Heart left ventricle (tissue), 16 donors: ENCODE data around the gene PPM1A. TPM values are rescaled to one million over a fixed set of nuclear protein-coding genes. Genes with fewer than 3 reads are reported as not detected.

Source experiments
- ATAC-seq, 4 donors: fragments of 200-7000 bp; cut with Tn5 transposase; one replicate each; pipeline ENCODE4 v1.9.1; 2020 to 2022; ENCODE audit warnings: moderate library complexity in 4 of 4, mild to moderate bottlenecking in 3 of 4, moderate number of reproducible peaks in 1 of 4
- DNase-seq, 5 donors: peaks; one replicate each; pipeline ENCODE4 v3.0.0-alpha.2; 2020
- H3K27ac ChIP-seq, 12 donors: fragments of 200-600 bp; sonication (generic) in 4 of 12; one replicate each; pipeline versions ENCODE4 v1.5.0 to v1.8.0; 2016 to 2022; ENCODE audit warnings: mild to moderate bottlenecking in 2 of 12
- H3K27me3 ChIP-seq, 9 donors: fragments of 200-600 bp; sonication (generic) in 2 of 9; one replicate each; pipeline versions ENCODE4 v1.5.1 to v1.8.0; 2016 to 2022; ENCODE audit warnings: mild to moderate bottlenecking in 3 of 9
- H3K36me3 ChIP-seq, 9 donors: fragments of 200-600 bp; sonication (generic) in 2 of 9; one replicate each; pipeline versions ENCODE4 v1.5.0 to v1.8.0; 2018 to 2022; ENCODE audit warnings: mild to moderate bottlenecking in 2 of 9
- H3K4me1 ChIP-seq, 12 donors: fragments of 200-600 bp; sonication (generic) in 4 of 12; one replicate each; pipeline versions ENCODE4 v1.5.0 to v1.8.0; 2016 to 2022; ENCODE audit warnings: mild to moderate bottlenecking in 3 of 12
- H3K4me3 ChIP-seq, 12 donors: fragments of 200-600 bp; sonication (generic) in 4 of 12; one replicate each; pipeline versions ENCODE4 v1.5.0 to v1.8.0; 2017 to 2022; ENCODE audit warnings: mild to moderate bottlenecking in 9 of 12, moderate library complexity in 4 of 12
- H3K9me3 ChIP-seq, 12 donors: fragments of 200-600 bp; sonication (generic) in 4 of 12; one replicate each; pipeline versions ENCODE4 v1.5.0 to v1.8.0; 2016 to 2022; ENCODE audit warnings: mild to moderate bottlenecking in 1 of 12
- POLR2A ChIP-seq, 2 donors: fragments of 450-650 bp; IDR thresholded peaks; one replicate each; pipeline ENCODE4 v1.6.1; 2017; ENCODE audit warnings: antibody characterized with exemption in 2 of 2, mild to moderate bottlenecking in 2 of 2, moderate library complexity in 2 of 2
- WGBS, 4 donors: extraction: QIAGEN DNeasy Blood & Tissue Kit in 2 of 4; methylation state at CpG; one replicate each; pipeline versions ENCODE4 v1.1.5 to v1.1.7; 2013 to 2018; 5-methylcytosine and 5-hydroxymethylcytosine counted together
- intact Hi-C, 10 donors: fragments of 100-400 bp; cut with DNase I; formaldehyde crosslinking; loops; one replicate each; pipeline versions ENCODE4 v1.11.1 to v1.14.2; 2022
- polyA plus RNA-seq, 2 donors: library from polyadenylated mRNA; stranded (reverse); fragments of 200-250 nt; gene quantifications; one replicate each; pipeline ENCODE4 v1.2.3, GENCODE V29; 2013
- total RNA-seq, 9 donors: library from RNA; depleted of rRNA in 2 of 9; stranded (reverse); fragments of >200 nt in 2 of 9; fragmentation: NEBNext Ultra II Directional in 3 of 9; extraction: Animal tissue kit (Norgen Biotek cat#: 25700) in 3 of 9; gene quantifications; one replicate each; pipeline versions ENCODE4 v1.1.0 to v1.2.4, GENCODE V29; 2016 to 2023
- TF ChIP-seq, protein P1 (sequence below), 12 donors: fragments of 200-600 bp; sonication (generic) in 4 of 12; IDR thresholded peaks; one replicate each; pipeline versions ENCODE4 v1.5.0 to v1.8.0; 2018 to 2022; ENCODE audit warnings: antibody characterized with exemption in 12 of 12, mild to moderate bottlenecking in 5 of 12
- donor health status: ischemic (EF 13 %, LVEDD 7.1; RV severe dilation, severe dysfunction).
- donor health status: healthy with polysubstance abuse.
- donor health status: DM: no; HTN: yes; CAD: no.
- donor health status: DM: no; HTN: no; CAD: no.
- donor health status: ischemic (EF 25% LVEDD 6.9; RV normal size, moderate dysfunction).
- donor health status: ischemic (EF 25% LVEDD 5.7; RV mildly dilated, moderate dysfunction).
- donor health status: healthy.
- donor health status: DM: yes; HTN: yes; CAD: no.
- donor health status: ischemic (EF 35%, LVEDD 5.7; RV mildly dilated, moderate dysfunction).
- donor health status: nonischemic (EF 11% LVEDD 7.7; RV severe dilation, severe dysfunction).
- donor health status: DM: yes; HTN: yes; CAD: no.
- donor health status: PGD.
- donor health status: ischemic (EF 29% LVEDD 5.4; RV normal size, mild dysfunction).
- donor health status: nonischemic (EF 23%, LVEDD 6.1; RV moderate dilation, normal function).

Gene PPM1A
- total and polyA plus RNA-seq, 11 donors = 27.7 to 126 (median 91.6) TPM

DNA sequence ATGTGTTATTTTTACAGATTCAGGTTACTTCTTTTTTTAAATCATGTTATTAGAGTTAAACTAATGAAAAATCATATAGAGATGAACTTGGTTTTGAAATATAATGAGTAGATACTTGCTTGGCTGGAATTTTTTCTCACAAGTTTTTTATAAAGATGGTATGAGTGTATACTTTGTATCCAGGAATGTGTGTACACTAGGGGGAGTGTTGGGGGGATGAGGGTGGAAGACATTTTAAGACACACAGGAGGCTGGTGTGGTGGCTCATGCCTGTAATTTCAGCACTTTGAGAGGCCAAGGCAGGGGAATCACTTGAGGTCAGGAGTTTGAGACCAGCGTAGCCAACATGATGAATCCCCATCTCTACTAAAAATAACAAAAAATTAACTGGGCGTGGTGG lies 23.2 kb downstream of the PPM1A start:
- 94 to 98% (median 96%) methylated on average over 2 of the region's 2 CpGs for WGBS, 4 donors
- Histone ChIP-seq H3K4me1 (peaks cover 0 to 68% (median 43%) of the 10 kb centered on the region in 12 donors), H3K27me3 (no peaks in the 10 kb centered on the region), H3K36me3 (no peaks in the 10 kb centered on the region), H3K27ac (no peak overlapping the region), H3K4me3 (no peak overlapping the region), H3K9me3 (peaks cover 0 to 14% (median 0%) of the 10 kb centered on the region in 12 donors)
- DNase-seq = no peak
- intact Hi-C loops = no loop called here
- no peak for ATAC-seq
- TF ChIP-seq, protein P1, sequence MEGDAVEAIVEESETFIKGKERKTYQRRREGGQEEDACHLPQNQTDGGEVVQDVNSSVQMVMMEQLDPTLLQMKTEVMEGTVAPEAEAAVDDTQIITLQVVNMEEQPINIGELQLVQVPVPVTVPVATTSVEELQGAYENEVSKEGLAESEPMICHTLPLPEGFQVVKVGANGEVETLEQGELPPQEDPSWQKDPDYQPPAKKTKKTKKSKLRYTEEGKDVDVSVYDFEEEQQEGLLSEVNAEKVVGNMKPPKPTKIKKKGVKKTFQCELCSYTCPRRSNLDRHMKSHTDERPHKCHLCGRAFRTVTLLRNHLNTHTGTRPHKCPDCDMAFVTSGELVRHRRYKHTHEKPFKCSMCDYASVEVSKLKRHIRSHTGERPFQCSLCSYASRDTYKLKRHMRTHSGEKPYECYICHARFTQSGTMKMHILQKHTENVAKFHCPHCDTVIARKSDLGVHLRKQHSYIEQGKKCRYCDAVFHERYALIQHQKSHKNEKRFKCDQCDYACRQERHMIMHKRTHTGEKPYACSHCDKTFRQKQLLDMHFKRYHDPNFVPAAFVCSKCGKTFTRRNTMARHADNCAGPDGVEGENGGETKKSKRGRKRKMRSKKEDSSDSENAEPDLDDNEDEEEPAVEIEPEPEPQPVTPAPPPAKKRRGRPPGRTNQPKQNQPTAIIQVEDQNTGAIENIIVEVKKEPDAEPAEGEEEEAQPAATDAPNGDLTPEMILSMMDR (IDR thresholded peaks at IDR 0.05) = no peak
- no peak for TF ChIP-seq POLR2A (IDR thresholded peaks at IDR 0.05)

DNA sequence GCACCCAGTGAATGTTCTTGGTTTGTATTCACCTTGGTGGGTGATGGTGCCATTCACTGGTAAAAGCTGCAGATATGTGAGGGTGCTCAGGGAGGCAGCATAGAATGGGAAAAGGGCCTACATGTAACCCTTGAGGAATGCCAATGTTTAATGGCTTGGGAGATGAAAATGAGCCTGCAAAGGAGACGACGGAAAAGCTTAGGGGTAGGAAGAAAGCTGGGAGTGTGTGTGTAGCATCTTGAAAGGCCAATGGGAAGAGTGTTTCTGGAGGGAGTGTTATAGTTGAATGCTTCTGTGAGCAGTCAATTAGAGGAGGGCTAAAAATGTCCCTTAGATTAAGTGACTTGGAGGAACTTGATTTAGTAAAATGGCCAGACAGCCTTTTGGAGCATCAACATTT lies 24.9 kb downstream of the PPM1A start:
- H3K27ac ChIP-seq = no peak overlapping the region
- intact Hi-C loops = no loop called here
- 63 to 81% (median 72%) methylated on average over 2 of the region's 2 CpGs for WGBS, 4 donors
- H3K27me3 ChIP-seq = no peaks in the 10 kb centered on the region
- TF ChIP-seq POLR2A (IDR thresholded peaks at IDR 0.05) = no peak
- TF ChIP-seq, protein P1 (IDR thresholded peaks at IDR 0.05) = no peak
- peaks cover 0 to 10% (median 0%) of the 10 kb centered on the region in 12 donors for H3K9me3 ChIP-seq
- H3K36me3 ChIP-seq = no peaks in the 10 kb centered on the region
- ATAC-seq = no peak
- H3K4me3 ChIP-seq = no peak overlapping the region
- DNase-seq = no peak
- peaks cover 0 to 79% (median 47%) of the 10 kb centered on the region in 12 donors for H3K4me1 ChIP-seq

DNA sequence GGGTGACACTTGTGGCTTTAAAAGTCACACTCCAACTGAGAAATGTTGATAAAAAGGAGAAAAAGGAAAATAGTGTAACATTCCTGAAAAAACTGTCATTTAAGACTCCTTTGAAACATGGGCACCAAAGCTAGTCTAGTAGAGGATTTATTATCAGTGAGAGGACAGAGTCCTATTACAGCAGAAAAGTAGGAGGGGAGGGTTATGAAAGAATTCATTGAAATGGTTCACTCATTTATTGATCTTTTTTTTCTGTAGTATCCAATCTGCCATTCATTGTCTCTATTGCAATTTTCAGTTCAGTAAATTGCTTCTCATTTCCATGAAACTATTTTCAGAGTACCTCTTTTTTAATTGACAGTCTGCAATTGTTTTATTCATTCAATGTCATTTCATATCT lies 25.4 kb downstream of the PPM1A start:
- TF ChIP-seq, protein P1 (IDR thresholded peaks at IDR 0.05) = no peak
- no peak for TF ChIP-seq POLR2A (IDR thresholded peaks at IDR 0.05)

DNA sequence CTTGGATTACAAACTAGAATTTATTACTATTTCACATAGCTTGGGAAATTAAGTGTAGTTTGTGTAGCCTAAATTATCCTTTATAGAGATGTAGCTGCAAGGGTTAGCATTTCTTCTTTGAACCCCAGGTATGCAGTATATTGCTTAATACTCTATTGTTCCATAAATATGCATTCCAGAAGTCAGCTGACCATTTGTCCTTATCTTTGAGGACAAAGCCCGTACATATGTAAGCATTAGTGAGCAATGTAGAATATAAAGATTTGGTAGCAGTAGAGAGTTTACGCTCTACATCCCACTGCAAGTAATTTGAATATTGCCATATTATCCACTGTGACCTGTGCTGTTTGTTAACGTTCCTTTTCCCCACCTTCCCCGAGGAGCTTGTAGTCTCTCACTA lies 26.9 kb downstream of the PPM1A start:
- Histone ChIP-seq H3K36me3 (no peaks in the 10 kb centered on the region), H3K4me3 (no peak overlapping the region), H3K4me1 (peaks cover 0 to 87% (median 56%) of the 10 kb centered on the region in 12 donors), H3K27me3 (no peaks in the 10 kb centered on the region), H3K9me3 (no peaks in the 10 kb centered on the region), H3K27ac (no peak overlapping the region)
- TF ChIP-seq POLR2A (IDR thresholded peaks at IDR 0.05) = no peak
- TF ChIP-seq, protein P1 (IDR thresholded peaks at IDR 0.05) = no peak
- intact Hi-C loops = no loop called here
- no peak for ATAC-seq
- WGBS, 4 donors = 45 to 52% (median 48%) methylated on average over 4 of the region's 4 CpGs
- no peak for DNase-seq

More for the DNA sequence above, 25.4 kb downstream of the PPM1A start:
- H3K36me3 ChIP-seq = no peaks in the 10 kb centered on the region
- DNase-seq (no peak), ATAC-seq (no peak)
- no peak overlapping the region for H3K27ac ChIP-seq
- intact Hi-C loops = no loop called here
- no peaks in the 10 kb centered on the region for H3K27me3 ChIP-seq
- no peak overlapping the region for H3K4me3 ChIP-seq
- H3K4me1 ChIP-seq = peaks cover 0 to 84% (median 51%) of the 10 kb centered on the region in 12 donors
- peaks cover 0 to 6% (median 0%) of the 10 kb centered on the region in 12 donors for H3K9me3 ChIP-seq
